Hematopoietic multipotent progenitor cell treated with erythropoietin and hydrocortisone succinate and interleukin-3 and kit ligand, for 17 days (in vitro differentiated cells): ENCODE data around the gene URB1.
"Not testable (repeated sequence)": the region's sequence is repeated elsewhere in the genome, so short reads cannot be mapped to it uniquely, and the experiment has no call there.

ENCODE experiments used
- DNase-seq: peaks from one replicate; pipeline ENCODE4 v3.0.0-alpha.2; 2015; ENCODE audit warnings: low spot score

Gene URB1

GRCh38 chr21:32372755-32373154, 20.1 kb downstream of the URB1 start:
- no peak for DNase-seq

- DNase-seq, result no peak
These were observed 20.9 kb downstream of the URB1 start for GRCh38 chr21:32371913-32372314.

- DNase-seq, result no peak
These were observed 21.6 kb downstream of the URB1 start for GRCh38 chr21:32370998-32371766.

GRCh38 chr21:32368961-32369360, 23.9 kb downstream of the URB1 start:
- not testable (repeated sequence) for DNase-seq

- no peak for DNase-seq
These were observed 24.4 kb downstream of the URB1 start for GRCh38 chr21:32368386-32368785.

- no peak for DNase-seq
These were observed 25.7 kb downstream of the URB1 start for GRCh38 chr21:32367158-32367557.

- no peak for DNase-seq
These were observed 26.6 kb downstream of the URB1 start for GRCh38 chr21:32366191-32366590.

- no peak for DNase-seq
These were observed 28.0 kb downstream of the URB1 start for GRCh38 chr21:32364796-32365195.

GRCh38 chr21:32364387-32364786, 28.4 kb downstream of the URB1 start:
- no peak for DNase-seq

- no peak for DNase-seq
These were observed 32.3 kb downstream of the URB1 start for GRCh38 chr21:32360401-32360975.

GRCh38 chr21:32359719-32360260, 33.0 kb downstream of the URB1 start:
- DNase-seq, result no peak

GRCh38 chr21:32356874-32357395, 35.9 kb downstream of the URB1 start:
- no peak for DNase-seq

- DNase-seq, result no peak
These were observed 39.7 kb downstream of the URB1 start for GRCh38 chr21:32353002-32353711.

GRCh38 chr21:32352526-32352925, 40.3 kb downstream of the URB1 start:
- DNase-seq, result no peak

- no peak for DNase-seq
These were observed 41.4 kb downstream of the URB1 start for GRCh38 chr21:32351428-32351827.

GRCh38 chr21:32350981-32351380, 41.8 kb downstream of the URB1 start:
- DNase-seq, result no peak

GRCh38 chr21:32350211-32350980, 42.4 kb downstream of the URB1 start:
- no peak for DNase-seq

- no peak for DNase-seq
These were observed 43.4 kb downstream of the URB1 start for GRCh38 chr21:32349333-32349944.

GRCh38 chr21:32348604-32349332, 44.0 kb downstream of the URB1 start:
- no peak for DNase-seq

GRCh38 chr21:32347977-32348376, 44.8 kb downstream of the URB1 start:
- DNase-seq, result no peak

GRCh38 chr21:32347351-32347750, 45.5 kb downstream of the URB1 start:
- no peak for DNase-seq
